HCT116 (cell line): Measurements from ENCODE around the gene MRPL24. TPM values are rescaled to one million over a fixed set of nuclear protein-coding genes. Genes with fewer than 3 reads are reported as not detected.

Source experiments
- ATAC-seq: fragments of 200-7000 bp; cut with Tn5 transposase; 2 replicates; pipeline ENCODE4 v1.9.1; 2020; ENCODE audit warnings: mild to moderate bottlenecking, moderate library complexity
- BruUV-seq: library from RNA; stranded (reverse); fragments of 400-500 nt; replicated peaks from 2 replicates; lab custom pipeline; 2021; lab: Mats Ljungman, UMichigan
- CTCF ChIA-PET: fragments of 300-600 bp; sonication (Branson Sonifier 250); formaldehyde crosslinking; loops from one replicate; lab custom pipeline; 2021; ENCODE audit warnings: antibody characterized with exemption; lab: Charles Lee
- POLR2A ChIA-PET: fragments of 300-600, 350-600 bp; sonication (Branson Sonifier 250); formaldehyde crosslinking; loops from one replicate; lab custom pipeline; 2021; ENCODE audit warnings: antibody characterized with exemption; lab: Charles Lee
- RAD21 ChIA-PET, 2 experiments: fragments of 300-600 bp; sonication (Branson Sonifier 250); formaldehyde crosslinking; loops; one replicate each; lab custom pipeline; 2023; ENCODE audit warnings: low total read pairs in 2 of 2; ENCODE audit not compliant: uncharacterized antibody in 2 of 2, unreplicated experiment in 2 of 2, low non-redundant PET in 1 of 2; lab: Charles Lee
- DNase-seq: peaks from one replicate; pipeline ENCODE4 v3.0.0-alpha.2; 2010; ENCODE audit warnings: low read depth, low spot score
- H2AFZ ChIP-seq: fragments of 200-600 bp; shearing (Covaris generic), sonication (generic); 2 replicates; pipeline ENCODE4 v1.6.1; 2017; ENCODE audit warnings: low read depth, mixed run types, mixed read lengths, antibody characterized with exemption, low read length; ENCODE audit not compliant: poor library complexity, severe bottlenecking
- H3K27ac ChIP-seq: 2 replicates; pipeline ENCODE4 v1.5.1; 2012; ENCODE audit warnings: low read depth, low read length
- H3K27me3 ChIP-seq: fragments of 200-600 bp; sonication (generic); 2 replicates; pipeline ENCODE4 v1.6.1; 2016; ENCODE audit warnings: mixed run types, low read length, mixed read lengths; ENCODE audit not compliant: insufficient read depth
- H3K36me3 ChIP-seq, 2 experiments: fragments of 200-500 bp in 1 of 2; fragments of 200-600 bp in 1 of 2; sonication (Bioruptor generic) in 1 of 2; sonication (generic) in 1 of 2; 2 replicates each; pipeline versions ENCODE4 v1.5.1 to v1.6.1; 2014 to 2016; ENCODE audit warnings: low read length in 2 of 2, inconsistent platforms in 1 of 2, mixed read lengths in 1 of 2, mixed run types in 1 of 2; ENCODE audit not compliant: insufficient read depth in 2 of 2, control insufficient read depth in 1 of 2
- H3K4me1 ChIP-seq, 2 experiments: fragments of 200-600 bp in 1 of 2; sonication (generic) in 1 of 2; 2 replicates each; pipeline versions ENCODE4 v1.5.1 to v1.6.1; 2012 to 2017; ENCODE audit warnings: low read length in 2 of 2, inconsistent platforms in 1 of 2, mild to moderate bottlenecking in 1 of 2, mixed read lengths in 1 of 2, mixed run types in 1 of 2, moderate library complexity in 1 of 2; ENCODE audit not compliant: insufficient read depth in 2 of 2, control insufficient read depth in 1 of 2
- H3K4me2 ChIP-seq: fragments of 200-600 bp; sonication (generic); 2 replicates; pipeline ENCODE4 v1.6.1; 2017; ENCODE audit warnings: mixed run types, low read length, mixed read lengths
- H3K4me3 ChIP-seq, 2 experiments: fragments of 200-600 bp in 1 of 2; sonication (generic) in 1 of 2; replicated peaks in 1 of 2; 2 replicates each; pipeline ENCODE4 v1.5.1; 2011 to 2016; ENCODE audit warnings: low read length in 2 of 2, control low read depth in 1 of 2, low read depth in 1 of 2, mild to moderate bottlenecking in 1 of 2, mixed read lengths in 1 of 2, mixed run types in 1 of 2
- H3K79me2 ChIP-seq: fragments of 200-600 bp; sonication (generic); 2 replicates; pipeline ENCODE4 v1.6.1; 2017; ENCODE audit warnings: mild to moderate bottlenecking, mixed run types, low read length, moderate library complexity, mixed read lengths; ENCODE audit not compliant: insufficient read depth
- H3K9ac ChIP-seq: fragments of 200-600 bp; sonication (generic); 2 replicates; pipeline ENCODE4 v1.6.1; 2016; ENCODE audit warnings: low read length, mixed read lengths
- H3K9me2 ChIP-seq: fragments of 200-600 bp; sonication (generic), shearing (Covaris generic); 2 replicates; pipeline ENCODE4 v1.6.1; 2017; ENCODE audit warnings: mixed run types, mild to moderate bottlenecking, moderate library complexity; ENCODE audit not compliant: insufficient read depth
- H3K9me3 ChIP-seq, 2 experiments: fragments of 200-500 bp in 1 of 2; fragments of 200-600 bp in 1 of 2; sonication (Bioruptor generic) in 1 of 2; sonication (generic) in 1 of 2; 2 replicates each; pipeline ENCODE4 v1.6.1; 2014 to 2017; ENCODE audit warnings: low read length in 2 of 2, mixed read lengths in 2 of 2, inconsistent platforms in 1 of 2, low read depth in 1 of 2, mild to moderate bottlenecking in 1 of 2, mixed run types in 1 of 2, moderate library complexity in 1 of 2; ENCODE audit not compliant: control insufficient read depth in 1 of 2, insufficient read depth in 1 of 2
- H4K20me1 ChIP-seq: fragments of 200-600 bp; sonication (generic), shearing (Covaris generic); 2 replicates; pipeline ENCODE4 v1.6.1; 2017; ENCODE audit warnings: mixed run types, mild to moderate bottlenecking, moderate library complexity; ENCODE audit not compliant: insufficient read depth
- CBX3 ChIP-seq: IDR thresholded peaks from 2 replicates; pipeline ENCODE4 v1.6.1; 2012; ENCODE audit warnings: low read depth
- CTCF ChIP-seq, 3 experiments: fragments of 200-600 bp in 1 of 3; sonication (generic) in 1 of 3; IDR thresholded peaks in 2 of 3; conservative IDR thresholded peaks in 1 of 3; 2 replicates each; pipeline ENCODE4 v1.5.1; 2012 to 2017; ENCODE audit warnings: low read depth in 2 of 3, low read length in 2 of 3, antibody characterized with exemption in 1 of 3, borderline replicate concordance in 1 of 3, control low read depth in 1 of 3, mild to moderate bottlenecking in 1 of 3, mixed read lengths in 1 of 3, mixed run types in 1 of 3, moderate library complexity in 1 of 3; ENCODE audit not compliant: insufficient read depth in 1 of 3
- ELF1 ChIP-seq: IDR thresholded peaks from 2 replicates; pipeline ENCODE4 v1.6.1; 2012; ENCODE audit warnings: low read depth, borderline replicate concordance
- EZH2 ChIP-seq: fragments of 200-600 bp; sonication (generic); IDR thresholded peaks from 2 replicates; pipeline ENCODE4 v1.6.1; 2017; ENCODE audit warnings: antibody characterized with exemption, mixed run types
- EZH2phosphoT487 ChIP-seq: fragments of 200-600 bp; IDR thresholded peaks from 2 replicates; pipeline ENCODE4 v1.6.1; 2018; ENCODE audit warnings: antibody characterized with exemption, borderline replicate concordance
- JUND ChIP-seq: IDR thresholded peaks from 2 replicates; pipeline ENCODE4 v1.6.1; 2012
- MAX ChIP-seq: IDR thresholded peaks from 2 replicates; pipeline ENCODE4 v1.6.1; 2012
- POLR2A ChIP-seq: IDR thresholded peaks from 2 replicates; pipeline ENCODE4 v1.7.0; 2011; ENCODE audit warnings: borderline replicate concordance; ENCODE audit not compliant: insufficient read depth, insufficient read length; ENCODE audit errors: extremely low read depth
- POLR2AphosphoS5 ChIP-seq: IDR thresholded peaks from 2 replicates; pipeline ENCODE4 v1.6.1; 2011; ENCODE audit warnings: mild to moderate bottlenecking, low read depth, low read length, moderate library complexity
- ZFX ChIP-seq: fragments of 450-650 bp; IDR thresholded peaks from 2 replicates; pipeline ENCODE4 v1.6.1; 2017
- intact Hi-C: fragments of 100-400 bp; cut with micrococcal nuclease; formaldehyde crosslinking; loops from 2 replicates; pipeline ENCODE4 v1.10.0; 2022
- total RNA-seq: library from RNA; stranded (reverse); gene quantifications from one replicate; pipeline ENCODE4 v1.2.1, GENCODE V29; 2021; ENCODE audit not compliant: unreplicated experiment

MRPL24 gene
- total RNA-seq, 1 experiment from 2014 or later, result 111 TPM

- TF ChIP-seq ELF1 (no peak), ZFX (no peak), JUND (no peak), EZH2phosphoT487 (no peak), CBX3 (no peak), EZH2 (no peak)
- TF ChIP-seq, all 23 proteins: peak for 4
Observed at GRCh38 chr1:156705918-156706656, 34.8 kb downstream of the MRPL24 start (continued).

- Histone ChIP-seq H3K79me2 (peaks cover 27% of the 10 kb centered on the region), H3K27me3 (no peaks in the 10 kb centered on the region), H3K9ac (peak within 1 kb of the TSS; percentile 80), H2AFZ (no peak within 1 kb of the TSS), H3K9me3 (no peaks in the 10 kb centered on the region), H3K36me3 (peaks cover 7 to 8% of the 10 kb centered on the region in 2 experiments; a peak in 3 of 4 replicates), H3K4me1 (peaks cover 65 to 80% of the 10 kb centered on the region in 2 experiments), H4K20me1 (no peaks in the 10 kb centered on the region), H3K9me2 (no peaks in the 10 kb centered on the region), H3K27ac (peak within 1 kb of the TSS; percentile 89), H3K4me2 (peak within 1 kb of the TSS; percentile 85), H3K4me3 (peak within 1 kb of the TSS; percentile 62 to 63)
- ChIA-PET RAD21 (interaction anchor here (1.6 to 3.5 kb wide), 6 partner anchors 13 to 21 kb away, joined by 4 to 45 read pairs (median 13); no protein-coding TSS in a partner anchor), POLR2A (interaction anchor here (0.6 to 6.4 kb wide), 14 partner anchors 9 to 372 kb away, joined by 3 to 87 read pairs (median 5); partner anchors contain the start of genes ISG20L2, MEF2D, METTL25B and MRPL24), CTCF (interaction anchor here (0.8 to 14.7 kb wide), 16 partner anchors 8 to 222 kb away, joined by 3 to 310 read pairs (median 6); partner anchors contain the start of genes ISG20L2, METTL25B, NES and NTRK1)
- DNase-seq, result no peak
- TSS peak; percentile 67 for BruUV-seq
- ATAC-seq, result peak; percentile 41
- intact Hi-C loops, result loop anchor here (1.0 kb wide), 1 partner anchor 45 kb away; no protein-coding TSS in a partner anchor
- TF ChIP-seq POLR2AphosphoS5 (peak; percentile 56; the same call in 1 of the 2 replicates), POLR2A (peak; percentile 94), CTCF (IDR thresholded peaks at IDR 0.05 in 2 of 3, conservative IDR thresholded peaks at IDR 0.05 in 1 of 3; ENCODE audit: borderline replicate concordance in 1 of 3, insufficient read depth in 1 of 3, low read depth in 2 of 3, low read length in 2 of 3) (no peak), MAX (no peak)
Observed at GRCh38 chr1:156705321-156705917, 35.5 kb downstream of the MRPL24 start, which contains the start of gene CRABP2. CRABP2 (minus strand) TSS chr1:156705583; CDS start chr1:156705446, 137 bp downstream.
